ENCODE results near the gene EPRS1. TPM values are rescaled to one million over a fixed set of nuclear protein-coding genes. Genes with fewer than 3 reads are reported as not detected.

Gene EPRS1
- total RNA-seq, 4 donors from 2014 or later = 25.2 to 90.0 (median 62.9) TPM

DNA sequence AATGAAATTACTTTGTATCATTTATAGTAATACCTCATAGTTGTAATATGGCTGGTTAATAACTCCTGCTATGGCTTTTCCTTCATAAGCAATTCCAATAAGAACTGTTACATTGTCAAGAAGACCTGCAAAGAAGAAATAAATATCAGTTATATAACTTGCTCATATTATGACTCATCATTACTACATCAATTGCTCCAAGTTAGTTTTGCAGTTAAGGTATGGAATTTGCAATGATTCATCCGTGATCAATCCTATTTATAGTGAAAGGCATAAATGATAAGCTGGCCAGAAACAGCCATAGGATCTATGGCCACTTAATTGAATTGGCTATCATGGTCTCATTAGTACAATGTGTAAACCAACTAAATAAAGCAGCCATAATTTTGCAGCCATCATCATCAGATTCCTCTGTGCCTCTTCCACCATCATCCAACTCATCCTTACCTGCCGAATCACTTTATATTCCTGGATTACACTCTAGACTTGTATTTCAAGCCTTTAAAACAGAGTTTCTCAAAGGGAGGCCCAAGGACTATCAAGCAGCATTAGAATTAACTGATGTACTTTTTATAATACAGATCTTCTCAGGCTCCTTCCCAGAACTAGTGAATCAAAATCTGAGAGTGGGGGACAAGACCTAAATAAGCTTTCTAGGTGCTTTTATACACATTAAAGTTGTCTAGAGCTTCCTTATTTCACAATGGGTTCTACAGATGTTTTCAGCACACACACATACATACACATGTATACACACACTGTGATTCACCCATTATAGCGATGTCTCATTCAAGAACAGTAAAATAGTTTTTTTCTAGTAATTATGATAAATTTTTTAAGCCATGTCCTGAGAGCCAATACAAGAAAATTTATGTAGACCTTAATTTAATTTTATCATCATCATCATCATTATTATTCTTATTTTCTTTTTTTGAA is 21.2 kb upstream of the EPRS1 start:
- no peaks in the 10 kb centered on the region for H3K9me3 ChIP-seq
- no peaks in the 10 kb centered on the region for H3K4me1 ChIP-seq
- H3K4me3 ChIP-seq = no peak overlapping the region
- TF ChIP-seq, protein P1, sequence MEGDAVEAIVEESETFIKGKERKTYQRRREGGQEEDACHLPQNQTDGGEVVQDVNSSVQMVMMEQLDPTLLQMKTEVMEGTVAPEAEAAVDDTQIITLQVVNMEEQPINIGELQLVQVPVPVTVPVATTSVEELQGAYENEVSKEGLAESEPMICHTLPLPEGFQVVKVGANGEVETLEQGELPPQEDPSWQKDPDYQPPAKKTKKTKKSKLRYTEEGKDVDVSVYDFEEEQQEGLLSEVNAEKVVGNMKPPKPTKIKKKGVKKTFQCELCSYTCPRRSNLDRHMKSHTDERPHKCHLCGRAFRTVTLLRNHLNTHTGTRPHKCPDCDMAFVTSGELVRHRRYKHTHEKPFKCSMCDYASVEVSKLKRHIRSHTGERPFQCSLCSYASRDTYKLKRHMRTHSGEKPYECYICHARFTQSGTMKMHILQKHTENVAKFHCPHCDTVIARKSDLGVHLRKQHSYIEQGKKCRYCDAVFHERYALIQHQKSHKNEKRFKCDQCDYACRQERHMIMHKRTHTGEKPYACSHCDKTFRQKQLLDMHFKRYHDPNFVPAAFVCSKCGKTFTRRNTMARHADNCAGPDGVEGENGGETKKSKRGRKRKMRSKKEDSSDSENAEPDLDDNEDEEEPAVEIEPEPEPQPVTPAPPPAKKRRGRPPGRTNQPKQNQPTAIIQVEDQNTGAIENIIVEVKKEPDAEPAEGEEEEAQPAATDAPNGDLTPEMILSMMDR (IDR thresholded peaks at IDR 0.05) = no peak
- TF ChIP-seq POLR2A (IDR thresholded peaks at IDR 0.05) = no peak
- no peak overlapping the region for H3K27ac ChIP-seq
- no peak for DNase-seq
- peaks cover 0 to 82% (median 2%) of the 10 kb centered on the region in 3 donors for H3K36me3 ChIP-seq
- no peaks in the 10 kb centered on the region for H3K27me3 ChIP-seq

DNA sequence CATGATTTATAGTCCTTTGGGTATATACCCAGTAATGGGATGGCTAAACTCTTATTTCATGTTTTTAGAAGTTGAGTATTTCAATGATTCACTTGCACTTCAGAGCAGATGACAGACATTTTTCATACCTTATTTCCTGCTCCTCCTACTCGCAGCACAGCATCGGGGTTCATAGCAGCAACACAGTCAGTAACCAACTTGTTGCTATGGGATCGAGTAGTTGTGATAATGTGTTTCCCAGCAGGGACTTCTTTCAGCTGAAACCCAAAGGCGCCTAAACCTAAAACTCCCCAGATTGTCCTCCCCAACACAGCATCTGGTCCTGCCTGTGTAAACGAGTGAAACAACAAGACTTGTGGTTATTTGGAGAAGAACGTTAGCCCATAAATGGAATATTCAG is 16.3 kb upstream of the EPRS1 start:
- H3K36me3 ChIP-seq = peaks cover 0 to 81% (median 2%) of the 10 kb centered on the region in 3 donors
- TF ChIP-seq, protein P1 (IDR thresholded peaks at IDR 0.05) = no peak
- no peak for TF ChIP-seq POLR2A (IDR thresholded peaks at IDR 0.05)
- no peak for DNase-seq

DNA sequence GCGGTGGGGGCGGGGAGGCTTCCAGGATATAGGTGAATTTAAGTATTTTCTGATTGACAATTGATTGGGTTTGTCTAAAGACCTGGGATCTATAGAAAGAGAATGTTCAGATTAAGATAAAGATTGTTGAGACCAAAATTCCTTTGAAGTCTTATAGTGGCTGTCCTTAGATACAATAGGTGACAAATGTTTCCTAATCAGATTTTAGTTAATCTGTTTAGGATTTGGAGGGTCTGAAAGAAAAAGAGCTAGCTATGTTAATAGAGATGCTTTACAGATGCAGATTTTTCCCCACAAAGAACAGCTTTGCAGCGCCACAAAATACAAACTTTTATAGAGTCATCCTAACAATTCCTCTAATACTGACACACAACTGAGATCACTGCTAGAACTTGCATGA is 14.6 kb upstream of the EPRS1 start:
- TF ChIP-seq, protein P1 (IDR thresholded peaks at IDR 0.05) = no peak
- no peak for TF ChIP-seq POLR2A (IDR thresholded peaks at IDR 0.05)
- H3K9me3 ChIP-seq = no peaks in the 10 kb centered on the region
- no peak for DNase-seq
- H3K27ac ChIP-seq = no peak overlapping the region
- H3K36me3 ChIP-seq = peaks cover 0 to 64% (median 2%) of the 10 kb centered on the region in 3 donors
- no peaks in the 10 kb centered on the region for H3K4me1 ChIP-seq
- no peak overlapping the region for H3K4me3 ChIP-seq
- no peaks in the 10 kb centered on the region for H3K27me3 ChIP-seq

More for the DNA sequence above, 16.3 kb upstream of the EPRS1 start:
- H3K4me3 ChIP-seq = no peak overlapping the region
- H3K4me1 ChIP-seq = no peaks in the 10 kb centered on the region
- no peaks in the 10 kb centered on the region for H3K27me3 ChIP-seq
- no peaks in the 10 kb centered on the region for H3K9me3 ChIP-seq
- H3K27ac ChIP-seq = no peak overlapping the region

DNA sequence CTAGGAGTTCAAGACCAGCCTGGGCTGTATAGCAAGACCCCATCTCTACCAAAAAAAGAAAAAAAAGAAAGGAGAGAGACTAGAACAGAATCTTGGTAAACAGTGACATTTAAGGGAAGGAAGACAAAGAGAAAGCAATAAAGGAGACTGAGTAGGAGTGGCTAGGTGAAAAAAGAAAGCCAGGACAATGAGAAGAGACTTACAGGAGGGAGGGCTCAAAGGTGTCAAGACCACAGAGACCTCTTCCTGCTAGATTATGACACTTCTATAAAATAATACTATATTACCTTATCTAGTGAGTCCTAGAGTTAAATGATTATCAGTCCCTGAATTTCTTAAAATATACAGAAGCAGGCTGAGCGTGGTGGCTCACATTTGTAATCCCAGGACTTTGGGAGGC is 10.1 kb upstream of the EPRS1 start:
- H3K4me1 ChIP-seq = no peaks in the 10 kb centered on the region
- H3K4me3 ChIP-seq = no peak overlapping the region
- H3K36me3 ChIP-seq = peaks cover 0 to 22% (median 0%) of the 10 kb centered on the region in 3 donors
- no peaks in the 10 kb centered on the region for H3K9me3 ChIP-seq
- no peak overlapping the region for H3K27ac ChIP-seq
- no peak for DNase-seq
- H3K27me3 ChIP-seq = no peaks in the 10 kb centered on the region
- no peak for TF ChIP-seq POLR2A (IDR thresholded peaks at IDR 0.05)
- TF ChIP-seq, protein P1 (IDR thresholded peaks at IDR 0.05) = no peak

DNA sequence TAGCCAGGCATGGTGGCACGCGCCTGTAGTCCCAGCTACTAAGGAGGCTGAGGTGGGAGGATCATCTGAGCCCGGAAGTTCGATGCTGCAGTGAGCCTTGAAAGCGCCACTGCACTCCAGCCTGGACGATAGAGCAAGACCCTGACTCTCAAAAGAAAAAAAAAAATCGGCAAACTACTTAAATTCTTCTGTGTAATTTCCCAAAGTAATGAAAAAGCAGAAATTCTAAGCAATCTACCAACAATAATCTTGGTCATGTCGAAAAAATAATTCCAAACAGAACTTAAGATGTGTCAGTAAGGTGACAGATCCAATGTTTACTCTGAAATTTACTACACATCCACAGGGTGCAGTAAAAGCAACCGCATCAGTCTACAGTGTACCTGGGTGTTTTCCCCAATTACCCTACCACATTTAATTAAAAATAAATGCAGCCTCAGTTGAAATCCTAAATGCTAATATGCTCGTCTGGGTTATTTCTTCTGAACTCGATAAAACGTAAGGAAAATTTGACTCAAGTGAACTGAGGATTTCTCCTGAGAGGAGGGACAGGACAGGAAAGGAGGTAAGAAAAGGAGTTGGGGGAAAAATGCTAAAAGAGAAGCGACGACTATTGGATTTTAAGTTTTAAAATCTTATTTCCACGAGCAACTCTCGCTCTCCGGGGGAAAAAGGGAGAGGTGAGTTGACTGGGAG is 801 bp downstream of the EPRS1 start:
- TF ChIP-seq, protein P1 (IDR thresholded peaks at IDR 0.05) = no peak
- no peak for TF ChIP-seq POLR2A (IDR thresholded peaks at IDR 0.05)

More for the DNA sequence above, 801 bp downstream of the EPRS1 start:
- no peaks in the 10 kb centered on the region for H3K36me3 ChIP-seq
- H3K4me3 ChIP-seq = peak overlapping the region; percentile 63 to 94 (median 81)
- H3K4me1 ChIP-seq = peaks cover 0 to 21% (median 1%) of the 10 kb centered on the region in 4 donors
- DNase-seq = no peak
- peak overlapping the region; percentile 78 to 90 (median 88) for H3K27ac ChIP-seq
- H3K9me3 ChIP-seq = no peaks in the 10 kb centered on the region
- no peaks in the 10 kb centered on the region for H3K27me3 ChIP-seq

All from Peyer's patch (tissue), 4 donors.